Fibroblast of pulmonary artery (primary cell): ENCODE data around the gene JAKMIP1.

Experiments
- DNase-seq: peaks from one replicate; pipeline ENCODE4 v3.0.0-alpha.2; 2010; ENCODE audit warnings: low read depth
- H3K4me3 ChIP-seq: replicated peaks from 2 replicates; pipeline ENCODE4 v1.5.1; 2011; ENCODE audit warnings: low read depth, mild to moderate bottlenecking, control low read depth, low read length, moderate library complexity
- CTCF ChIP-seq: IDR thresholded peaks from 2 replicates; pipeline ENCODE4 v1.5.1; 2011; ENCODE audit warnings: mild to moderate bottlenecking, control low read depth, low read length, inconsistent platforms; ENCODE audit errors: missing control alignments

The JAKMIP1 gene

GRCh38 chr4:6229095-6229494 is 28.7 kb upstream of the JAKMIP1 start:
- no peak overlapping the region for H3K4me3 ChIP-seq
- TF ChIP-seq CTCF = no peak
- no peak for DNase-seq

GRCh38 chr4:6228158-6229067 is 28.1 kb upstream of the JAKMIP1 start:
- TF ChIP-seq CTCF = no peak
- no peak for DNase-seq
- H3K4me3 ChIP-seq = no peak overlapping the region

- no peak for TF ChIP-seq CTCF
- no peak for DNase-seq
- no peak overlapping the region for H3K4me3 ChIP-seq
Measured at GRCh38 chr4:6227412-6228157, 27.2 kb upstream of the JAKMIP1 start.

- TF ChIP-seq CTCF = no peak
- DNase-seq = no peak
- no peak overlapping the region for H3K4me3 ChIP-seq
Measured at GRCh38 chr4:6226506-6226905, 26.2 kb upstream of the JAKMIP1 start.

GRCh38 chr4:6225469-6225868 is 25.1 kb upstream of the JAKMIP1 start:
- H3K4me3 ChIP-seq = no peak overlapping the region
- TF ChIP-seq CTCF = no peak
- DNase-seq = peak; percentile 32

GRCh38 chr4:6224735-6225134 is 24.4 kb upstream of the JAKMIP1 start:
- no peak overlapping the region for H3K4me3 ChIP-seq
- DNase-seq = no peak
- no peak for TF ChIP-seq CTCF
